Neuron (in vitro differentiated cells): ENCODE data around the gene KLC1.

Source experiments
- H2AFZ ChIP-seq: one replicate; pipeline ENCODE4 v1.6.1; 2013; ENCODE audit warnings: low read depth, mild to moderate bottlenecking, inconsistent platforms, low read length, moderate library complexity
- H3K27me3 ChIP-seq: one replicate; pipeline ENCODE4 v1.6.1; 2013; ENCODE audit warnings: low read length; ENCODE audit not compliant: insufficient read depth
- H3K36me3 ChIP-seq: one replicate; pipeline ENCODE4 v1.6.1; 2013; ENCODE audit warnings: low read length; ENCODE audit not compliant: insufficient read depth
- H3K4me1 ChIP-seq: one replicate; pipeline ENCODE4 v1.6.1; 2013; ENCODE audit warnings: low read length; ENCODE audit not compliant: insufficient read depth
- H3K4me3 ChIP-seq: 2 replicates; pipeline ENCODE4 v1.5.1; 2013; ENCODE audit warnings: mild to moderate bottlenecking, low read length, moderate library complexity
- H3K9me3 ChIP-seq: one replicate; pipeline ENCODE4 v1.6.1; 2013; ENCODE audit warnings: low read length

The KLC1 gene

DNA sequence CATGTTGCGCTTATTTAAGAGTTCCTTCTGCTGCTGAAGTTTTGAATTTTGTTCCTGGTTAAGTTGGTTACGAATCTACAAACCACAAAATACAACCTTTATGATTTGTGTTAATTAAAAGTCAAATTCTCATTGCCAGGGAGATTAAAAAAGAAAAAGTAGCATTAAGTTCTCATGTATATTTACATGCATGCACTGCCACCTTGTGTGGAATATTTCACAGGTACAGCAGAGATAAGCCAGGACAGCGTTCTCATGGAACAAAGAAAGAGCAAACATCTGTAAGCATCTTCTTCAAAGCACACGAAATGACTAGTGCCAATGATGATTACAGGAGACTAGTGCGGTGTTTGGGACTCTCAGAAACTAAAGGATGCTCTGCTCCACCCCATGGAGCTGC lies 120.8 kb downstream of the KLC1 start:
- Histone ChIP-seq H2AFZ (no peak overlapping the region), H3K27me3 (no peaks in the 10 kb centered on the region), H3K4me1 (no peaks in the 10 kb centered on the region), H3K4me3 (no peak overlapping the region), H3K36me3 (no peaks in the 10 kb centered on the region), H3K9me3 (no peaks in the 10 kb centered on the region)
